KOPT-K1 (cell line): ENCODE results near the gene PLPPR2.
"Not testable (repeated sequence)": the region's sequence is repeated elsewhere in the genome, so short reads cannot be mapped to it uniquely, and the experiment has no call there.

Experiments used
- H3K27ac ChIP-seq: fragments of 200-600 bp; sonication (generic); 2 replicates; pipeline ENCODE4 v1.5.1; 2016; ENCODE audit warnings: antibody characterized with exemption, mild to moderate bottlenecking, low read depth, low read length; ENCODE audit not compliant: poor library complexity, severe bottlenecking
- H3K36me3 ChIP-seq: fragments of 200-600 bp; sonication (generic); 2 replicates; pipeline ENCODE4 v1.5.1; 2017; ENCODE audit warnings: antibody characterized with exemption, mild to moderate bottlenecking, low read length, moderate library complexity; ENCODE audit not compliant: insufficient read depth
- H3K9me3 ChIP-seq: fragments of 200-600 bp; sonication (generic); 2 replicates; pipeline ENCODE4 v1.5.1; 2017; ENCODE audit warnings: antibody characterized with exemption, low read length, mild to moderate bottlenecking; ENCODE audit not compliant: insufficient read depth, poor library complexity, severe bottlenecking

Gene PLPPR2

GRCh38 chr19:11390933-11391680 is 35.9 kb downstream of the PLPPR2 start:
- Histone ChIP-seq H3K27ac (no peak overlapping the region), H3K9me3 (no peaks in the 10 kb centered on the region), H3K36me3 (no peaks in the 10 kb centered on the region)

- no peak overlapping the region for H3K27ac ChIP-seq
- H3K9me3 ChIP-seq = no peaks in the 10 kb centered on the region
- H3K36me3 ChIP-seq = no peaks in the 10 kb centered on the region
Measured at GRCh38 chr19:11397089-11397610, 41.9 kb downstream of the PLPPR2 start.

DNA sequence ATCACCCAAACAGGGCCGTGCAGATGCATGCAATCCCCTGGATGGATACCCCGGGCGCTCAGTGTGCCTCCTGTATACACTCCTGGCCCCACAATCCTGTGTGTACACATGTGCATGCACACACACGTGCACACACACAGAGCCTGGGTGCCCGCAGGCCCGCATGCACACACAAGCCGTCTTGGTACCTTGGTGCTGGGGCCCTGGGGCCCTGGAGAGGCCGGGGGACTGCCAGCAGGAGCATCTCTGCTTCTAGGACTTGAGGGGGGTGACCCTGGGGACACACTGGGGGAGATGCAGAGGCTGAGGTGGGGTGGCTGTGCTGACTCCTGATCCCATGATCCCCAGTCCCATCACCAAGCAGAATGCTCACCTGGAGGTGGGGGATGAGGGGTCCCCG is 44.4 kb downstream of the PLPPR2 start:
- H3K27ac ChIP-seq = no peak overlapping the region
- no peaks in the 10 kb centered on the region for H3K36me3 ChIP-seq
- H3K9me3 ChIP-seq = no peaks in the 10 kb centered on the region

- no peak overlapping the region for H3K27ac ChIP-seq
Measured at GRCh38 chr19:11400798-11401197, 45.6 kb downstream of the PLPPR2 start.

GRCh38 chr19:11401808-11402543 is 46.7 kb downstream of the PLPPR2 start:
- H3K9me3 ChIP-seq = no peaks in the 10 kb centered on the region
- H3K27ac ChIP-seq = no peak overlapping the region
- H3K36me3 ChIP-seq = no peaks in the 10 kb centered on the region

More at GRCh38 chr19:11400798-11401197, 45.6 kb downstream of the PLPPR2 start:
- no peaks in the 10 kb centered on the region for H3K36me3 ChIP-seq
- no peaks in the 10 kb centered on the region for H3K9me3 ChIP-seq

DNA sequence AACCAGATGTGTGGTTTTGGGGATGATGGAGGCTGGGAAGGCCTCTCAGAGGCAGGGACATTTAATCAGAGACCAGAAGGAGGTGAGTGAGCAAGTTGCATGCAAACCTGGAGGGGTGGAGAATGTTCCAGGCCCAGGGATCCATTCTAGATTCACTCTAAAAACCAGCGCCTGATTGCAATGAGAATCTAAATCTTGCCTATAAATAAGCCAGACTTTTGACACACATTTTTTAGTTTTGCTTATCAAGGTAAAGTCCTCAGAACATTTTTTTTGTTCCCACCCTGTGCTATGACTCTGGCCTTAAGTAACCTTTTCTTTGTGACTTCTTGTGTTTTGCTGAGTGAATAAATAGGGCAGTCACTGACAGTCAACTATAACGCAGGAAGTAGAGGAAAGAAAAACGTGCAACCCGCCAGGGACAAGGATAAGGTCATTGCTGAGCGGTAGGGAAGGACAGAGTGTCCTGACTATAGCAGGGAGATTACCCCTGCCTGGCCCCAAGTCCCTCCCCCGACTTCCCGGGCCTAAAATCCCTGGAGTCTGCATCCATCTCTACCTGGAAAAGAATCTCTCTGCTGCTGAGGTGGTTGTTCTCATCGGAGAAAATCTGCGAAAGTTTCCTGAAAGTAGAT is 49.5 kb downstream of the PLPPR2 start:
- H3K9me3 ChIP-seq = no peaks in the 10 kb centered on the region
- no peak overlapping the region for H3K27ac ChIP-seq
- no peaks in the 10 kb centered on the region for H3K36me3 ChIP-seq

DNA sequence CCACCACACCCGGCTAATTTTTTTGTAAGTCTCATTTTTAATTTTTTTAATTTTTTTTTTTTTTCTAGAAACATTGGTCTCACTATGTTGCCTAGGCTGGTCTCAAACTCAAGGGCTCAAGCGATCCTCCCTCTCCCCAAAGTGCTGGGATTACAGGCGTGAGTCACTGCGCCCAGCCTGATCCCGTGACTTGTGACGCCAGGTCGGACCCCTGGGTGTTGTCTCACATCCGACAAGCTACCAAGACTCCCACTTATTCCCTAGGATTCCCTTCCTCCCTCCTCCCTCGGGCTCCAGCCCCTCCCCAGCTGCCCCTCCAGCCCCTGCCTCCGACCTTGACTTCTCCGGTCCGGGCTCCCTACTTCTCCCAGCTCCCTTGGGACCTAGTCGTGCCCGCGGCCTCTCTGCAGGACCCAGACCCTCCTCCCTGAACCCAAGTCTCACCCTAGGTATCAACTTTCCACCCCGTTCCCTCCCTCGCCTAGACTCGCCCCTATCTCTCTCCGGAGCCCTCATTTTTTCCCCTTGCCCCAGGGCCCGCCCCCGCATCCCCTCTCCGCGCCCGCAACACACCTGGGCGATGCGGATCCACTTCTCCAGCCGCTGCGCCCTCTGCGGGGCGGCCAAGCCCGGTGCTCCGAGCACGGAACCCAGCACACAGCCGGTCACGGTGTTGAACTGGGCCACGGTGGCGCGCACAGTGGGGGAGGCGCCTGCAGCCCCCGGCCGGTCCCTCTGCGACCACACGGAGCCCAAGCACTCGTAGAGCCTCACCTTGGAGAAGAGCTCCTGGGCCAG is 50.8 kb downstream of the PLPPR2 start:
- no peak overlapping the region for H3K27ac ChIP-seq
- no peaks in the 10 kb centered on the region for H3K36me3 ChIP-seq
- no peaks in the 10 kb centered on the region for H3K9me3 ChIP-seq

DNA sequence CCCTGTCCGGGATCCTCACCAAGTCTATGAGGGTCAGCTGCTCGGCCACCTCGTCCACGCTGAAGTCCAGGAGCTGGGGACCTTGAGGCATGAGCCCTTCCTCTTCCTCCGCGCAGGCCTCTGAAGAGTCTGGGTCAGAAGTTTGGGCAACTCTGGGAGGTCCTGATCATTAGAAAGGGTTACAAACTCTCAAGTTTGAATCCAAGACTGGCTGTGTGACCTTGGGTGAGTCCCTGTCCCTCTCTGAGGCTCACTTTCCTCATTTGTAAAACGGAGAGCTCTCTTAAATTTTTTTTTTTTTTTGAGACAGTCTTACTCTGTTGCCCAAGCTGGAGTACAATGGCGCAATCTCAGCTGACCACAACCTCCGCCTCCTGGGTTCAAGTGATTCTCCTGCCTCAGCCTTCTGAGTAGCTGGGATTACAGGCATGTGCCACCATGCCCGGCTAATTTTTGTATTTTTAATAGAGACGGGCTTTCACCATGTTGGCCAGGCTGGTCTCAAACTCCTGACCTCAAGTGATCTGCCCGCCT is 51.5 kb downstream of the PLPPR2 start:
- not testable (repeated sequence) for H3K36me3 ChIP-seq, H3K27ac ChIP-seq, H3K9me3 ChIP-seq

GRCh38 chr19:11408591-11408990 is 53.4 kb downstream of the PLPPR2 start:
- H3K36me3 ChIP-seq = no peaks in the 10 kb centered on the region

DNA sequence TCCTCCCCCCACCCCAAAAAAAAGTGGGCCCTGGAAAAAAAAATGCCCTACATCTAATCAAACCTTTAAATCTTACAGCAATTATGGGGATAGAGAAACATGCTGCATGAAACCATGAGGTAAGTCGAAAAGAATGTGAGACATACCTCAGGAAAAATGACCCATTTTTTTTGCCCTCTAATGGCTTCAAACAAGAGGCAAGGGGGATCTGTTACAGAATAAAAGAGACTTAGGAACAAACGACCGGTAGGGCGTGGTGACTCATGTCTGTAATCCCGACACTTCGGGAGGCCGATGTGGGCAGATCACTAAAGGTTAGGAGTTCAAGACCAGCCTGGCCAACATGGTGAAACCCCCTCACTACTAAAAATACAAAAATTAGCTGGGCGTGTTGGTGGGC is 55.5 kb downstream of the PLPPR2 start:
- Histone ChIP-seq H3K9me3 (no peaks in the 10 kb centered on the region), H3K36me3 (no peaks in the 10 kb centered on the region), H3K27ac (no peak overlapping the region)

More at GRCh38 chr19:11408591-11408990, 53.4 kb downstream of the PLPPR2 start:
- Histone ChIP-seq H3K9me3 (no peaks in the 10 kb centered on the region), H3K27ac (no peak overlapping the region)

DNA sequence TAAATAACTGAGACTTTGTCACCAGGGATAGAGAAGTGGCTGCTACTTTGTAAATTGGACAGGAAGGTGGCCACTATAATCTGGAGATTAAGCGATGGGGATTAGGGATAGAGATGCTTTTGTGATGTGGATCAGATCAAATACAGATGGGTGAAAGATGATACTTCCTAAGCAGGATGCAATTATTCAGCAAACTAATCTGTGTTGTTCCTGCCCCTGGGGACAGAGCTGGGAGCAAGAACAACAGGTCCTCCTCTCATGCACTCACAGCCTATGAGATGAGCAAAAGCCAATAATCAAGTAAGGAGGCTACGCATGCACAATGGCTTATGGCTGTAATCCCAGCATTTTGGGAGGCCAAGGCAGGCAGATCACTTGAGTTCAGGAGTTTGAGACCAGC is 59.3 kb downstream of the PLPPR2 start:
- H3K27ac ChIP-seq = no peak overlapping the region
- no peaks in the 10 kb centered on the region for H3K36me3 ChIP-seq
- no peaks in the 10 kb centered on the region for H3K9me3 ChIP-seq
